ENCODE measurements around the gene SUV39H2.
"Not testable (repeated sequence)": the region's sequence is repeated elsewhere in the genome, so short reads cannot be mapped to it uniquely, and the experiment has no call there.

The SUV39H2 gene

GRCh38 chr10:14878266-14879123, at the start of gene SUV39H2:
TSS of gene SUV39H2 (plus strand) at chr10:14878866. CDS start at chr10:14878889, 23 bp downstream.
- peak; percentile 91 for DNase-seq (ENCODE audit: low read depth)

- DNase-seq (ENCODE audit: low read depth), result no peak
Measured at GRCh38 chr10:14833106-14833505, 45.6 kb upstream of the SUV39H2 start.

- no peak for DNase-seq (ENCODE audit: low read depth)
Measured at GRCh38 chr10:14836208-14836607, 42.5 kb upstream of the SUV39H2 start.

GRCh38 chr10:14837003-14837756, 41.5 kb upstream of the SUV39H2 start:
- DNase-seq (ENCODE audit: low read depth), result no peak

GRCh38 chr10:14837757-14838581, 40.7 kb upstream of the SUV39H2 start, which contains the start of the genes CDNF, HSPA14 and MSANTD7:
TSS of gene CDNF (minus strand) at chr10:14838037. CDS start at chr10:14837946, 91 bp downstream.
TSS of gene HSPA14 (plus strand) at chr10:14838306. CDS start at chr10:14838403, 97 bp downstream.
TSS of gene MSANTD7 (plus strand) at chr10:14838306. CDS start at chr10:14842285, 3,979 bp downstream.
- DNase-seq (ENCODE audit: low read depth), result peak; percentile 99

GRCh38 chr10:14838582-14839304, 39.9 kb upstream of the SUV39H2 start:
- no peak for DNase-seq (ENCODE audit: low read depth)

GRCh38 chr10:14839305-14839695, 39.4 kb upstream of the SUV39H2 start:
- no peak for DNase-seq (ENCODE audit: low read depth)

GRCh38 chr10:14840178-14840577, 38.5 kb upstream of the SUV39H2 start:
- DNase-seq (ENCODE audit: low read depth), result no peak

- no peak for DNase-seq (ENCODE audit: low read depth)
Measured at GRCh38 chr10:14843327-14843988, 35.2 kb upstream of the SUV39H2 start.

GRCh38 chr10:14844948-14845347, 33.7 kb upstream of the SUV39H2 start:
- no peak for DNase-seq (ENCODE audit: low read depth)

- no peak for DNase-seq (ENCODE audit: low read depth)
Measured at GRCh38 chr10:14852236-14852635, 26.4 kb upstream of the SUV39H2 start.

GRCh38 chr10:14855453-14855852, 23.2 kb upstream of the SUV39H2 start:
- DNase-seq (ENCODE audit: low read depth), result no peak

GRCh38 chr10:14858338-14858960, 20.2 kb upstream of the SUV39H2 start:
- no peak for DNase-seq (ENCODE audit: low read depth)

- no peak for DNase-seq (ENCODE audit: low read depth)
Measured at GRCh38 chr10:14859043-14859442, 19.6 kb upstream of the SUV39H2 start.

GRCh38 chr10:14859775-14860174, 18.9 kb upstream of the SUV39H2 start:
- no peak for DNase-seq (ENCODE audit: low read depth)

- DNase-seq (ENCODE audit: low read depth), result no peak
Measured at GRCh38 chr10:14860791-14861190, 17.9 kb upstream of the SUV39H2 start.

GRCh38 chr10:14864466-14864865, 14.2 kb upstream of the SUV39H2 start:
- DNase-seq (ENCODE audit: low read depth), result not testable (repeated sequence)

GRCh38 chr10:14864871-14865270, 13.8 kb upstream of the SUV39H2 start:
- DNase-seq (ENCODE audit: low read depth), result not testable (repeated sequence)

GRCh38 chr10:14873090-14873760, 5.4 kb upstream of the SUV39H2 start:
- no peak for DNase-seq (ENCODE audit: low read depth)

- DNase-seq (ENCODE audit: low read depth), result no peak
Measured at GRCh38 chr10:14875941-14876340, 2.7 kb upstream of the SUV39H2 start.
